HG02763 (cell line): ENCODE results near the gene MYO3B.
A peak's percentile ranks its signal among the peaks of the same experiment; 100 is the strongest.

ENCODE experiments used
- ATAC-seq: cut with Tn5 transposase; IDR thresholded peaks from one replicate; pipeline ENCODE4 v1.9.1; 2021; ENCODE audit warnings: mild to moderate bottlenecking, moderate library complexity; ENCODE audit not compliant: unreplicated experiment

Gene MYO3B

DNA sequence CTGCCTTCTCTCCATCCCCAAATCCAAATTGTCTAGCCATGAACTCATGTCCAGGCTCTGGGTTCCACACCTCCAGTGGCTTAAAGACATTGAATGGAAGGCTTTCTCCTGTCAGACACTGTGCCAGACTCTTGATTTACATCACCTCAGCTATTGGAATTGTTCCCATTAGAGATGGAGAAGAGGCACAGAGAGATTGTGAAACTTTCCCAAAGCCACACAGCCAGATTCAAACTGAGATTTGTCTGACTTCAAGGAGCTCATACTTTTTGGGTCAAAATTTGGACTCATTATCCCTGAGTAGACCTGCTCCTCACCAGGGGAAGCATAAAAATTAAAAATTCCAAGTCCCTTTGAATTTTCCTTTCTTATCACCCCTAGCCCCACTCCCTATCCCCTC lies 18.9 kb upstream of the MYO3B start:
- no peak for ATAC-seq

- ATAC-seq = no peak
Measured at GRCh38 chr2:170161516-170162270, 16.3 kb upstream of the MYO3B start.

DNA sequence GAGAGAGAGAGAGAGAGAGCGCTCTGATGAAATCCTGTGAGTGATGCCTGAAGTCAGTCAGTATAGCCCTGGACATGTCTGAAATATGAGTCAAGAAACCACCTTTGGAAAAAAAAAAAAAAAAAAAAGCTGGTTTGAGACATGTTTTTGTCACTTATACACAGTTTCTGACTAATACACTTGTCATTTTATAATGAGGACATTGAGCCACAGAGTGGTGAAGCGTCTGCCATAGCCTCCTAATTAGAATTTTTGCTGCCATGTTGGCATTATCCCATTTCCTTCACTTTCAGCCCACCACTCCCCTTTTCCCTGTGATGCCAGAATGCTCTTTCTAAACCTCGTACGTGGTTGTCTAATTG lies 15.7 kb upstream of the MYO3B start:
- ATAC-seq = no peak

GRCh38 chr2:170163411-170164065 lies 14.4 kb upstream of the MYO3B start:
- ATAC-seq = no peak

DNA sequence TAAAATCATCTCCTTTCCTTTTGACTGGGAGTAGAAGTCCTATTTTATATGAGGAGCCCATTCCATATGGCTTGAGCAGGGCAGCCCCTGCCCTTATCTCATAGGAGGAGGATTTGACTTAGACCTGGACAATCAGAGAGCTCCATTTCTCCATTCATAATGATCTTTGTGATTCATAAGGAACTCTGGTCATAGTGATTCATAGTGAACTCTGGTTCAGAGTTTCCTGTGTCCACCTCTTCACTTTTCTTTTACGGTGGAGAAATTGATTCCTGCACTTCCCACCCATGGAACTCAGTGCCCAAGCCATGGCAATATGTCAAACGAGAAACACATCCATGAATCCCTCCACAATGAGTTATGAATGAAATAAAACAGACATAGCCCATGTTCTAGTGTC lies 12.8 kb upstream of the MYO3B start:
- ATAC-seq = no peak

DNA sequence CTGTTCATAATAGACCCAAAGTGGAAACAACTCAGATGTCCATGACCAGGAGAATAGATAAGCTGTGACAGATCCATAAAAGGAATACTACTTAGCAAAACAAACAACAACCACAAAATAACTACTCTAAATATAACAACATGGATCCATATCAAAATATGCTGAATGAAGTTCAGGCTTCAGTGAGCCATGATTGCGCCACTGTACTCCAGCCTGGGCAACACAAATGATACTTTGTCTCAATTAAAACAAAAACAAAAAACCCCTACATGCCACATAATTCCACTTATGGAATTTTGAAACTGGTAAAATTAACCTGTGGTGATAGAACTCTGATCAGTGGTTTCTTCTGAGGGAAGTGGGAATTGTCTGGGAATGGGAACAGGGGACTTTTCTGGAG lies 11.2 kb upstream of the MYO3B start:
- no peak for ATAC-seq

DNA sequence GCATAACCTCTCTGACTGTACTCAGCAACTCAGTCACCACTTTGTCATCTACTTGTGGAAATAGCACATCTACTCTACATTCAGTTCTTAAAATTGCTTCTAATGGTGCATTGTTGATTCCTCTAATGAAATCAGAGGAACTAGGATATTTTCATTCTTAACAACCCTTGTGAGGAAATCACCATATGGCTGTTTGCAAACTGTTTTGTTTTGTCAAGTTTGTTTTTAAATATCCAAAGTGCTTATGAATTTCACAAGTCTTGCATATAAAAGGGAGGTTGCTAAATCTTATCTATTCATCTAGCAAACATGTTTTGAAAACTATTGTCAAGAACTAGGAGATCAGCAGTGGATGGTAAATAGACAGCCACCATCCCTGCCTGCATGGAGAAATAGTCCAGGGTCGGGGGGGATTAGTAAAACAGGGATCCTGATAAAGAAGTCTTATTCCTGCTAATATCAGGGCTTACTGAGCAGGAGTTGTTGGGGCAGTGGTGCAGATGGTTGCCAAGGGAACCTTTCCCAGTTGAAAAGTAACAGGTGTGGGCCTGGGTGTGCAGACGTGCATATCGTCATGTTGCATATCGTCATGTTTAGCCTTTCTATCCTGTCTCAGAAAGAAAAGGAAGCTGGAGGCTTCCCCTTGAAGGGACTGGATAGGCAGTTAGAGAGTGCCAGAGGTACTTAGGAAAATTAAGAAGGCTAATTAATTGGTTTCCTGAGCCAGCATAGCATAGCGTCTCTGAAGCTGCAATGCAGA lies 7.5 kb upstream of the MYO3B start:
- no peak for ATAC-seq

GRCh38 chr2:170176212-170176611 lies 1.7 kb upstream of the MYO3B start:
- ATAC-seq = no peak

DNA sequence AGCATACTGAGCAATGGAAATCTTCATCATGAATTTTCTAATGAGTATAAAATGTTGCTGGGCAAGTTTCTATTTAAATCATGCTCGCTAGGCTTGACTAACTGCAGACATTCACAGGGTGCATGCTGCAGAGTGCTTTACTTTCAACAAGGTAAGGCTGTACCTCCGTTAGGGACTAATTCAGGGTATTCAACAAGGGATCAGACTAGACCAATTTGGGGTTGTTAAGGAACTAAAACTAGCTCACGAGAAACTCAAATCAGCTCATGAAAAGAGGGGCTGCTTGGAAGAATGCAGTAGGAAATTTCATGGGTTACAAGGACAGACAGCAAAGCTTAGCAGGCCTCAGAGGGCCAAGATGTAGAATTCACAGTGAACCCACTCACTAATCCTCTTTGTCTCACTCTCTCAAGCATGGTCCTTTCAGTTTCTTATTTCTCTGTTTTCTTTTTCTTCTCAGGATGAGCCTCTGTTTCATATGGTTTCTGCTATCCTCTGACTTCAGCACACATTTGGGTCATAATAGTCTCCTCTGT lies 2.2 kb downstream of the MYO3B start:
- peak; percentile 61 for ATAC-seq

- no peak for ATAC-seq
Measured at GRCh38 chr2:170181602-170182001, 3.7 kb downstream of the MYO3B start.

DNA sequence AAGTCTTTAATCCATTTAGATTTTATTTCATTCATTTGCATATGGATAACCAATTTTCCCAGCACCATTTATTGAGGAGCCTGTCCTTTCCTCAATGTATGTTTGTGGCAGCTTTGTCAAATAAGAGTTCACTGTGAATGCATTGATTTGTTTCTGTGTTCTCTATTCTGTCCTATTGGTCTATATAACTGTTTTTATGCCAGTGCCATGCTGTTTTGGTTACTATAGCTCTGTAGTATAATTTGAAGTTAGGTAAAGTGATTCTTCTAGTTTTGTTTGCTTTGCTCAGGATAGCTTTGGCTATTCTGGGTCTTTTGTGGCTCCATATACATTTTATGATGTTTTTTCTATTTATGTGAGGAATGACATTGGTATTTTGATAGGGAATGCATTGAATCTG lies 7.4 kb downstream of the MYO3B start:
- no peak for ATAC-seq

- ATAC-seq = no peak
Measured at GRCh38 chr2:170189757-170190156, 11.8 kb downstream of the MYO3B start.

GRCh38 chr2:170190172-170190571 lies 12.2 kb downstream of the MYO3B start:
- ATAC-seq = no peak

GRCh38 chr2:170191166-170191866 lies 13.4 kb downstream of the MYO3B start:
- no peak for ATAC-seq

GRCh38 chr2:170196963-170197362 lies 19.0 kb downstream of the MYO3B start:
- no peak for ATAC-seq

DNA sequence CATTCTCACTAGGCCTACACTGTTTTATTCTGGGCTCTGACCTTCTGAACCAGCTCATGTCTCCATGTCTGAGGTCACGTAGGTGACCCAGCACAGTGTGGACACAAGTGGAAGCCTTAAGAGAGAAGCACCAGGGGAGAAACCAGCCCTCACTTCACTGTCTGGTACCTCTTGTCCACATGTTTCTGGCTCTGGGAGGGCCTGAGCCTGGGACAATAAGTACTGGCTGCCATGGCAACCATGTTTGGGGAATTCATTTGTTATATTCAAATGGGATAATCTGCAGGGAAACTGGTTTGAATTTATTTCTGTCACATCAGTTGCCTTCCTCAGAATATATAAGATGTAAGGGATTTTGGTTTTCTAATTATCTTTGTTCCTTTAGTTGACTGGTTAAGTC lies 23.3 kb downstream of the MYO3B start:
- no peak for ATAC-seq

GRCh38 chr2:170201734-170202393 lies 23.9 kb downstream of the MYO3B start:
- ATAC-seq = no peak

- no peak for ATAC-seq
Measured at GRCh38 chr2:170202437-170202836, 24.5 kb downstream of the MYO3B start.

GRCh38 chr2:170204298-170204951 lies 26.5 kb downstream of the MYO3B start:
- ATAC-seq = no peak

- ATAC-seq = no peak
Measured at GRCh38 chr2:170206246-170206645, 28.3 kb downstream of the MYO3B start.
